ENCODE data around the gene KRT13. TPM values are rescaled to one million over a fixed set of nuclear protein-coding genes. Genes with fewer than 3 reads are reported as not detected.

Gene KRT13
- total RNA-seq, 1 donor from 2014 or later, result 1.0 TPM

DNA sequence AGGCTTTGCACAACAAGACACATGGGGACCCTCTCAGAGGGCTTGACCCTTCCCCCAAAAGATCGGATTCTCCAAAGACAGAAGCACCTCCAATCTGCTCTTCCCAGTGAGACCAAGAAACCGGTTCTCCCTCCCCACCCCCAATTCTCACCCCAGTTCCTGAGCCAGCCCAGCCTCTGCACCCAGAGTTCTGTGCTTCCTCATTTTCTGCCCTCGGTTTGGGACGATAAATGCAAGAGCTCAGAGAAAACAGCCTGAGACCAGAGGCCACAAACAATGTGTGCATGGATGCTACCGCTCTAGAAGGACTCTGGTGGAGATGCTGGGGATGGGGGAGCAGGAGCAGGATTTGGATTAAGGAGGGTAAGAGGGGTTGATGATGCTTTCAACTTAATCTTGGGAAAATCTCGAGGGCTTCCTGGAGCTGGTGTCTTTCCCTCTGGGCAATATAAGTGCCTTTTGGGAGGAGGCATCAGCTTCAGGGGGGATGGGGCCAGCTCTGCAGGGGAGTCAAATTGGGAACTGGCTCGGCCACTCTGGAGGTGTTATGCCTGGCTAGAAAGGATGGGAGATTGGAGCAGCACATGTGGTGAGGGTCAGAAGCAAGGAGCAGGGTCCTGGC lies 7.2 kb upstream of the KRT13 start:
- TF ChIP-seq, protein P1, sequence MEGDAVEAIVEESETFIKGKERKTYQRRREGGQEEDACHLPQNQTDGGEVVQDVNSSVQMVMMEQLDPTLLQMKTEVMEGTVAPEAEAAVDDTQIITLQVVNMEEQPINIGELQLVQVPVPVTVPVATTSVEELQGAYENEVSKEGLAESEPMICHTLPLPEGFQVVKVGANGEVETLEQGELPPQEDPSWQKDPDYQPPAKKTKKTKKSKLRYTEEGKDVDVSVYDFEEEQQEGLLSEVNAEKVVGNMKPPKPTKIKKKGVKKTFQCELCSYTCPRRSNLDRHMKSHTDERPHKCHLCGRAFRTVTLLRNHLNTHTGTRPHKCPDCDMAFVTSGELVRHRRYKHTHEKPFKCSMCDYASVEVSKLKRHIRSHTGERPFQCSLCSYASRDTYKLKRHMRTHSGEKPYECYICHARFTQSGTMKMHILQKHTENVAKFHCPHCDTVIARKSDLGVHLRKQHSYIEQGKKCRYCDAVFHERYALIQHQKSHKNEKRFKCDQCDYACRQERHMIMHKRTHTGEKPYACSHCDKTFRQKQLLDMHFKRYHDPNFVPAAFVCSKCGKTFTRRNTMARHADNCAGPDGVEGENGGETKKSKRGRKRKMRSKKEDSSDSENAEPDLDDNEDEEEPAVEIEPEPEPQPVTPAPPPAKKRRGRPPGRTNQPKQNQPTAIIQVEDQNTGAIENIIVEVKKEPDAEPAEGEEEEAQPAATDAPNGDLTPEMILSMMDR (conservative IDR thresholded peaks at IDR 0.05; ENCODE audit: low read depth, low read length), result no peak
- no peak overlapping the region for H3K4me3 ChIP-seq (ENCODE audit: low read depth, low read length)
- DNase-seq (ENCODE audit: low read depth), result no peak

DNA sequence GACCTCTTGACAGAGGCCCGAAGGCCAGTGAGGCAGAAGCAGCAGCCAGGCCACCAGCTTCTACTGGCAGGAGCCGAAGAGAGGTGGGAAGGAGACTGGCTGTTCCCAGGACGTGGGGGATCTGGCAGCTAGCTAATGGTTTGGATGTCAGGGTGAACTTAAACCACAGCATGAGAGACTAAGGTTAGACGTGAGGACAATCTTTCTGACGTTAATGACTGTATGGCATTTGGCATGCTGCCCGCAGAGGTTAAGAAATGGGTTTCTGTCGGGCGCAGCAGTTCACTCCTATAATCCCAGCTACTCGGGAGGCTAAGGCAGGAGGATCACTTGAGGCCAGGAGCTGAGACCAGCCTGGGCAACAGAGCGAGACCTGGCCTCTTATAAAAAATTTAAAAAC lies 6.3 kb upstream of the KRT13 start:
- H3K4me3 ChIP-seq (ENCODE audit: low read depth, low read length), result no peak overlapping the region
- DNase-seq (ENCODE audit: low read depth), result no peak
- TF ChIP-seq, protein P1 (conservative IDR thresholded peaks at IDR 0.05; ENCODE audit: low read depth, low read length), result no peak

DNA sequence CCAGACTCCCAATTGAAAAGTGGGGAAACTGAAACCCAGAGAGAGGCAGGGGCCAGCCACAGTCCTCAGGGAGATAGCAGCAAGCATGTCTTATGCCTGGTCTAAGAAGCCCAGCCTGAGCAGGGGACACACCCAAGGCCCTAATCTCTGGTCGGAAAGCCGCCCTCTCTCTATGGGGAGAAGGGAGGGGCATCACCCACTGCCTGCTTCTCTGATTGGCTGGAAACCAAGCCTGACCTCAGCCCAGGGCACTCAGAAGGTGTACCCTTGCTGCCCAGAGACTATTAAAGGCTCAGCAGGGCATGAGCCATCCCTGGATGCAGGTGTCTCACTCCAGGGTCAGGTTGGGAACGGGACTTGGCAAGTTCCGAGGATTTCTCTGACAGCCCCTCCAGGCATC lies 5.7 kb upstream of the KRT13 start:
- H3K4me3 ChIP-seq (ENCODE audit: low read depth, low read length), result no peak overlapping the region
- TF ChIP-seq, protein P1 (conservative IDR thresholded peaks at IDR 0.05; ENCODE audit: low read depth, low read length), result no peak
- no peak for DNase-seq (ENCODE audit: low read depth)

DNA sequence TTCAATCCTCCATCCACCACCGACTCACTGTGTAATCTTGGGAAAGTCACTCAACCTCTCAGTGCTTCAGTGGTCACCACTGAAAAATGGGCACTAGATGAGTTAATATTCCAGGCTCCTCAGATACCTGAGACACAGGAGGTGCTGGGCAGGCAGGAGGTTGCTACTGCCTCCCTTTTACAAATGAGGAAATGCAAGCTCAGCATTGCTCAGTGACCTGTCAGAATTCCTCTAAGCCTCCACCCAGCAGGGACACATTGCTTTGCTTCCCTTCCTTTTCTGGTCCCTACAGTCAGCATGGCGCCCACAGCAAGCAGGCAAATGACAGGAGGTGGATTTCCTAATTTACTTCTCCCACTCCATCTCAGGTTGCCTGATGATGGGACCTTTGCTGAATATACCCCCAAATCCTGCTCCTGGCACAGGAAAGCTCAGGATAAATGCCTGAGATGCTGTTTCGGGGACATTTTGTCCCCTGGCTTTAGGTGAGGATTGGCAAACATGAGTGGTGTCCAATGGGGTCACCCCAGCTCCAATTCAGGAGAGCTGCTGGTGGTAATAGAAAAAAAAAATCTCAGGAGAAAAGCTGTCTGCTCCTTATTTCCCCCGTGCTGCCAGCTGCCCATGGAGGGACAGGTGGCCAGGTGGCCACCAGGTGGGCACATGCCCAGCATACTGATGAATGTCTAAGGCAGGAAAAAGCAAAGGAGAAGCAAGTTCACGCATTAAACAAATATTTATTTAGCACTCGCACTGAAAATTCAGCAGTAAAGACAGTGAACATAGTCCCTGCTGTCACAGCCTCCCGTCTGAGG lies 5.0 kb upstream of the KRT13 start:
- TF ChIP-seq, protein P1 (conservative IDR thresholded peaks at IDR 0.05; ENCODE audit: low read depth, low read length), result no peak
- H3K4me3 ChIP-seq (ENCODE audit: low read depth, low read length), result no peak overlapping the region
- no peak for DNase-seq (ENCODE audit: low read depth)

DNA sequence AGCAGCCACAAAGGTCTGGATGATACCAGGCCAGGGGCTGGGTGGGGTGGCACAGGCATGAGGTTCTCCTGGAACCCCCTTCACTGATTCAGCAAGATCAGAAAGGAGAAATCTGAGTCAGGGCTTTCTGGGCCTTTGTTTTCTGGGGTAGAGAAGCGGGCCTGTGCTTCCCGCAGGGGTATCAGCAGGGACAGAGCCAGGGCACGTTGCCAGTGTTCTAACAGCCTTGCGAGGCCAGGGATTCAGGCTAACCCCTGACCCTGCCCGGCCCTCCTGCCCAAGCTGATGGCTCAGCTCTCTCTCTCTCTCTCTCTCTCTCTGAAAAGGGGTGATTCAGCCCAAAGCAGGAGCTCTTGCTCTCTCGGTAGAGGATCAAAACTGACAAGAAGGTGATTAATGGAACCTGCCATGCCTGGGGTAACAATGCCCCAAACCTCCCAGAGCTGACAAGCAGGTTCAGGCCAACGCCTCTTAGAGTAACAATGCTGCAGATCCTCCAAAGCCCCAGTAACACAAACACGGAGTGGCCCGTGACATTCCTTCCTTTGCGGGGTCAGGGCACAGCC lies 2.0 kb upstream of the KRT13 start:
- no peak overlapping the region for H3K4me3 ChIP-seq (ENCODE audit: low read depth, low read length)
- DNase-seq (ENCODE audit: low read depth), result no peak
- TF ChIP-seq, protein P1 (conservative IDR thresholded peaks at IDR 0.05; ENCODE audit: low read depth, low read length), result no peak

DNA sequence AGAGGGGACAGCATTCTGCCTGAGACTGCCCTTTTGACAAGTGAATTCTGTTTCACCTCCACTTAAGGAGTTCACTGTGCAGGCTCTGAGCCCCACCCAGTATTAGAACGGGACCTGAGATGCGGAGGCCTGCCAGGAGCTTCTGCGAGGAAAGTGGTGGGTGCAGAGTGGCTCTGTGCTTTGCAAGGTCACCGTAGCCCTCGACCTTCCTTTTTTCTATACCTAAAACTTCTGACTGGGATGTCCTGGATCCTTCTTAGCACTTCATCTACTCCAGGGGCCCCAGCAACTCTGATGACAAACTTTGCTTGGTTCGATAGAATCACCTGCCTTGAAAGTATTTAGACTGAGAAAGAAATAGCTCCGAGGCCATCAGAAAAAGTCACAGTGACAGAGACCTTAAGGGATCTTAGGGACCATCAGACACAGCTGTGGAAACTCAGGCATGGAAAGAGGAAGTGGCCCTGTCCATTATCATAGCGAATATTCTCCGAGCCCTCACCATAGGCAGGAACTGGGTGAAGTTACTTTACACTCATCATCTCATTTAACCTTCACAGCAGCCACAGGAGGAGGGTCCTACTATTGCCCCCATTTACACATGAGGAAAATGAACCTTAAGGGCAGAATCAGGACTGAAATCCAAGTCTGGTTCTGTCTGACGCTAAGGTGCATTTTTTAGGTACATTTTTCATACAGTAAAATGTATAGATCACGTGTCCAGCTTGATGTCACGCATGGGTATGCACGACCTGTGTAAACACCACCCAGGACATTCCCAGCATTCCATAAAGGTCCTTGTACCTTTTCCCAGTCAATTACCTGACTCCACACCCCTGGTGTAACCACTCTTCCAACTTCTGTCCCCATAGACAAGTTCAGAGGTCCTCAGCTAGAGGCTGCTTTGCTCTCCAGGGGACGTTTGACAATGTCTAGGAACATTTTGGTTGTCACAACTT lies 676 bp upstream of the KRT13 start:
- no peak overlapping the region for H3K4me3 ChIP-seq (ENCODE audit: low read depth, low read length)
- TF ChIP-seq, protein P1 (conservative IDR thresholded peaks at IDR 0.05; ENCODE audit: low read depth, low read length), result no peak
- DNase-seq (ENCODE audit: low read depth), result no peak
